CD4-positive, alpha-beta T cell treated with Interleukin-15 for 1 hour (primary cell): ENCODE results near the gene TIMM44.
"Not testable (repeated sequence)": the region's sequence is repeated elsewhere in the genome, so short reads cannot be mapped to it uniquely, and the experiment has no call there.

Experiments used
- DNase-seq: peaks from one replicate; pipeline ENCODE4 v3.0.0-alpha.2; 2020

TIMM44 gene

DNA sequence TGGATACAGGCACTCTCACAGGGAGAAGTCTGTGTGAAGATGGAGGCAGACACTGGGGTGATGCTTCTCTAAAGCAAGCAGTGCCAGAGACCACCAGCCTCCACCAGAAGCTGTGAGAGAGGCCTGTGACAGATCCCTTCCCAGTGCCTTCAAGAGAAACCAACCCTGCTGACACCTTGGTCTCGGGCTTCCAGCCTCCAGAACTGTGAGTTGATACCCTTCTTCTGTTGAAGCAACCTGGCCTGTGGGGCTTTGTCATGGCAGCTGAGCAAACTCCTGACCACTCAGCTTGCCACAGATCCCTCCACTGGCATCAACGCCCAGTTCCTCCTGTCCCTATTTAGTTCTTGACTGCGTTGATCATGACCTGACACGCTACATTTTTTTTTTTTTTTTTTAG lies 33.0 kb upstream of the TIMM44 start:
- DNase-seq: no peak

DNA sequence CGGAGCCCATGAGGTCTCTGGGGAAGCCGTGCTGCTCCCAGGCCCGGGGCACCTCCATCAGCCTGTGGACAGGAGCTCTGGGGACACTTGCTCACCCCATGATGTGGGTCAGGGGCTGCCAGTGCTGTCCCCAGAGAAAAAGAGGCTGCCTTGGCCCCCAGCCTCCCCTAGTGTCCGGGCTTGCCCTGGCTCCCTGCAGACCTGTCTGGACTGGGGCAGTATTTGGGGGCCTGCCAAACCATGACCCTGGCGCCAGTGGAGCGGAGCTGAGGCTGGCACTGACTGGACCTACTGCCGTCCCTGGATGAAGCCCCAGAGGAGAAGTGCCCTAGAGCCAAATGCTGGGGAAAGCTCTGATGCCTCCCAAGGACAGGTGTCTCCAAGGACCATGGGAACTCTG lies 31.6 kb upstream of the TIMM44 start:
- DNase-seq: no peak

DNA sequence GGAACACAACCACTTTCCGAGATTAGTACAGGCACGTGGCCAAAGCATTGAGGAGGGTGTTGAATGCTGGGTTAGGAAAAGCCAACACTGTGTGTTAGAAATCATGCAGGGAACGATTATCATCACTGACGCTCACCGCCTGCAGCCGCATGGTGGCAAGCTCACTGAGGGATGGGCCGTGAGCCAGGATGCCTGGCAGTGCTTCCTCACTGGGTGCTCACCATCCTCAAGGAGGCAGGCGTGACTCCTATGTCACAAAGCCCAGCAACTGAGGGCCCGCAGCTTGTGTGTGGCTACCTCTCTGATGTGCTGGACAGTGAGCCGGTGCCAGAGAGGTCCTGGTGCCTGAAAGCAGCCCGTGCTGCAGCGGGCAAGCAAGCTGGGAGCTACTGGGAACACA lies 30.4 kb upstream of the TIMM44 start:
- no peak for DNase-seq

DNA sequence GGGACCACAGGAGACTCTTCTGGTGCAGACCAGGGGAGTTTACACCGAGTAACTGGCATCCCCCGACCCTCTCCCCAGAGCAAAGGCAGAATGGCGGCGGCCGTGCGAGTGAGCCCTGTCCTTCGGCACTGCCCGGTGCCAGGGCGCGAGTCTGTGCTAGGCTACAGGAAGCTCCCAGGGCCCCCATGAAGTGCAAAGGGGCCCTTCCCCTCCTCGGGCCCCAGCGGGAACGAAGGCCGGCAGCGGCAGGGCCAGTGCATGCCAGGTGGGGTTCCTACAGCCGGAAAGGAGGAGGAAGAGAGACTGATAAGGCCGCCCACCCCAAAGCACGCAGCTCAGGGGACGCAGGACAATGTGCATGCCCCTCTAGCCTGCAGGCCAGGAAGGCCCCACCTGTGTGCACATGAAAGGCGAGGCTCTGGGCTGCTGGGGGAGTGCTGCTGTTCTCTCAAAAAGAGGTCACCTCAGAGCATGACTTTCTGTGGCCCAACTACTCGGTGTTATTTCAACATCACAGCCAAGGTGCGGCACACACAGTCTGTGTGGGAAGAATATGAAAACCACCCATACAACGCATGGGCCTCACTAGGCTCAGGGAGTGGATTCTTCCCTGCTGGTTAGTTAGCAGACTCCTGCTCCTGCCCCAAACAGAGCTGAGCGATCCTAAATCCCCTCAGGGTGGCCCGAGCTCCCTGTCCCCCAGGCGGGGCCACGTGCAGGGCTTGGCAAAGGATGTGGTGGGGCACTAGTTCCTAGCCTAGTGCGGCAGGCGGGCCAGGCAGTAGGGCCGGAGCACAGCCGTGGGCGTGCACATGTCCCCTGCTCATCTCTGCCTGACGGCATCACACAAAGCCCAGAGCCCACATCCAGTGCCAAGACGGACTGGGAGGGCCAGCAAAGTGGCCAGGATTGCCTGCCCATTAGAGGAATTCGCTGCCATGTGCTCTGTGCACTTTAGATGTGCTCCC lies 28.4 kb upstream of the TIMM44 start:
- DNase-seq: no peak

DNA sequence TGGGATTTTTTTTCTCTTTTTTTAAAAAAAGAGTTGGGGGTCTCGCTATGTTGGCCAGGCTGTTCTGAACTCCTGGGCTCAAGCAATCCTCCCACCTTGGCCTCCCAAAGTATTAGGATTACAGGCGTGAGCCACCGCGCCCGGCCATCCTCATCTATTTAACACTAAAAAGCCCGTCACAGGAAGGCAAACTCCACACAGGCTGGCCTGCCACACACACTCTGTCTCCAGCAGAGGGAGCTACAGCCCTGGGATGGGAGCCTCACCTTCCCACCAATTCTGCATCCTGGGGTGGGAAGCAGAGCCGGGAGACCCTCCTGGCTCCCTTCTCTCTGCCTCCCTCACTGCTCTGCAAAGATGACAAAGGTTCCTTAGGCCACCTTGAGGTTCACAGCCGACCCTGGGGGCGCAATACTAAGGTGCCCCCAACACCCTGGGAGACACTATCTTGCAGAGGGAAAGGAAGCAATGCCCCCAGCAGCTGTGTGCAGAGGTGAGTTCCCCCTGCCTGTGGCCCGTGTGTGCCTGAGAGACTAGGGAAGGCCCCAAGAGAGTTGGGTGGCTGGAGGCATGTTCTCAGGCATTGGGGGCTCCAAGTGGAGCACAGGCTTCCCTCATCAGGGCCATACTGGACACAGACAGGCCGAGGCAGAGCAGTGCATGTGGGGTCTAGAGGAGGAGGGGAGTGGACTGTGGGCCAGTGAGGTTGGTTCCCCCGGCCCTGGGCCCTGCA lies 27.4 kb upstream of the TIMM44 start:
- DNase-seq: no peak

DNA sequence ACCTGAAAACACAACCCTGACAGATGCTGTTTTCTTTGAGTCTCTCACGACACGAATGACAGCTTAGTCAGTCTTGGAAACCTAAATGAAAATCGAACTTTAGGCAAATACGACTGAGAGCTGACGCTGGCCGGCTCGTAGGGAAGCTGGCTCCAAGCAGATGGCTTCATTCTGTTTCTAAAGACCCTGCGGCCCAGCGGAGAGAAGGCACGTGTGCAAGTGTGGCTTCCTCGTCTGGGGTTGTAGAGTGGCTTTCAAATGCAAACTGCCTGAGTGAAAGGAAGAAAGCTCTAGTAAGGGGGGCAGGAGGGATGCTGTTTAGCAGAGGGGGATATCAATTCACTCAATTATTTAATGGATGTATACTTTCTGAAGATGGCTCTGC lies 26.1 kb upstream of the TIMM44 start:
- DNase-seq: no peak

DNA sequence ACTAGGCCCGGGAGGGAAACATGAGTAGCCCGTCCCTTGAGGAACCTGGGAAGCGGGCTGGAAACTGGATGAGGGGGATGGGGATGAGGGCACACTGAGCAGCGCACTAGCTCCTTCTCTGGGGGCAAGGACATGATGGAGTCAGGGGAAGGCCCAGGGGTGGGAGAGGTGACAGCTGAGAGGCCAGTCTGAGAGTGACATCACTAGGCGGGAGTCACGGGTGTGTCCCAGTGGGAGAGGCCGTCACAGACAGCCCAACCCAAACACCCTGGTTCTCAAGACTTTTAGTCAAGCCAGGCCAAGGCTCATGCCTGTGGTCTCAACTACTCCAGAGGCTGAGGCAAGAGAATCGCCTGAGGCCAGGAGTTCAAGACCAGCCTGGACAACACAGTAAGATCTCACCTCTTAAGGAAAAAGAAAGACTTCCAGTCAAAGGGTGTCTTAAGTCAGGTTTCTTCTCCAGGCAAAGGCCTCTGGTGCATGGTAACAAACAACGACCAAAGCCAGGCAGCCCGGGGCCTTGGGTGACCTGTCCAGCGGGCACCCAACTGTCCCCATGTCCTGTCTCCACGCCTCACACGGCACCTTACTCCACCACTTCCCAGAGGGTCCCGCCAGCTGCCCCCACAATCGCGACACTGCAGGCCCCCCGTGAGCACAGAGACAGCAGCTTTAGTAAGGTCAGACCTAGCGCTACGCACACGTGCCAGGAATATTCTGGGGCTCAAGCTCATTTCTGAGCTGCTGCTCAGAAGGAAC lies 25.5 kb upstream of the TIMM44 start:
- DNase-seq: no peak

DNA sequence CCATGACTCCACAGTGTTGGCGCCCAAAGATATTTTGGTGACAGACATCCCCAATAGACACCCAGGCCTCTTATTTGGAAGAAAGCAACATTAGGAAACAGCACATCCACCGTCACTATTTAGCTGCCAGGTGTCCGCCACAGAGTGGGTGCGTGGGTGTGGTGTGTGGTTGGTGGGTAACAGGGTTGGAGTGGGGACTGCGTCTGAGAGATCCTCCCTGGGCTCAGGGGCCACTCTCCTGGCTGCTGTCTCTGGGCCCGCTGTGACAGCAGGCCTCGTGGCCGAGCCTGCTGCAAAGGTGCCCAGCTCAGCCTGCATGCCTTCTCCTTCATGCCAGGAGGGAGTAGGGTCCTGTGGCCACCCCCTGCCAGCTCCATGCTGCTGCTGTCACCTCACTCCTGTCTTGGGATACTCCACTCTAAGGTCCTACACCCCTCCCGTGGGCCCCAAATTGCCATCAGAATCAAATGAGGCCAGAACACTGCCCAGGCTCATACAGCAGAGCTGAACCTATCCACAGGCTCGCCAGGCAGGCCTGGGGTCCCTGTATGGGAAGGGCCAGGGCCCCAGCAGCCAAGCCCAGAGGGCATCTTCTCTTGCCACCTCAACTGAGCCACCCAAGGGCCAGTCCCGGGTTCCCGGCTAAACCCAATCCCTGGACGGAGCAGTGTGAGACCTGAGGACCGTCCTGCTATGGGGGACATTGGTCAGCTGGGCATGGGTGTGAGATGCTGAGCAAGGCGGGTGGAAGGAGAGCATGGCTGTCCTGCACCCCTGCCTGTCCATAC lies 24.7 kb upstream of the TIMM44 start:
- no peak for DNase-seq

DNA sequence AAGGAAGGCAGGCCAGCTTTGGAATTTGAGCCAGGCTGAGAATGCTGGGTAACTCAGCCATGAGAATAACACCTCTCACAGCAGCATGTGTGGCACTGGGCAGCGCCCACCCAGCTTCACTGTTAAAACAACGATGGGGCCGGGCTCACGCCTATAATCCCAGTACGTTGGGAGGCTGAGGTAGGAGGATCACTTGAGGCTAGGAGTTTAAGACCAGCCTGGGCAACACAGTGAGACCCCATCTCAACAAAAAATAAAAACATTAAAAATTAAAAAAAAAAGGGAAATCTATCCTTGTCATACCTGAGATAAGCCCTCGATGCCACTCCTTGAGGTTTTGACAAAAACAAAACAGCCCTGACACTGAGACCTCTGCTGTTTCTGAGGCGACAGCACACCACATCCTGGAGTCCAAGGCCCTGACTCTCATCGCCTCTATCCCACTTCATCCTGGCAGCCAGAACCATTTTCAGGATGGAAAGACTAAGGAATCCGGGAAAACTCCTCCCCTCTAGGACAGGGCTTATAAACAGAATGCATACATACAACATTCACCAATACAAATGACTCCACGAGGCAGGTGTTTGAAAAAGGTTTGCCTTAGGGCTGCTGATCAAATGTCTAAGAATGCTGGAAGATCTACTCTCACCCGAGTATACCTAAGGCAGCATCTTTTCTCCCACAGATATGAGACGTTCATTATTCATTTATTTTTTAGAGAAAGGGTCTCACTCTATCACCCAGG lies 22.6 kb upstream of the TIMM44 start:
- no peak for DNase-seq

DNA sequence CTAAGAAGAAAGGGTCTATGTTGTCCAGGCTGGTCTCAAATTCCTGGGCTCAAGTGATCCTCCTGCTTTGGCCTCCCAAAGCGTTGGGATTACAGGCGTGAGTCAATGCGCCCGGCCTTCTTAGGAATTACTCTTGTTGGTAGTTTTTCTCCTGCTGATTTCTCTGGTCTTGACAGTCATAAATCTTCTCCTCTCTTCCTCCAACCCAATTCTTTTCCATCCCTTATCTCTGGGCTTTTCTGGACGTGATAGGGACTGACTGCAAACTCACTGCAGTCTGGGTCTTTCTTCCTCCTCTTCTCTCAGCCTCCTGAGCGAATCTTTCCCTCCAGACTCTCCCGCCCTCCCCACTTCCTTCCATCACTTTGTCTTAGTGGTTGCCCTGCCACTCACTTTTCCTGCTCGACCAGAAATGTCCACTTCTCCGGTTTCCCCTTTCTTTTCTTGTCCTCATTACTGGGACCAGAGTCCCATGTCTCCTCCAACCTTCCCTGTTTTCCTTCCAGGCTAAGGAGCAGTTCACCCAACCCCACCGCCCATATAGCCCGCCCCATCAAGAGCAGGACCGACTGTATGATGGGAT lies 21.9 kb upstream of the TIMM44 start:
- DNase-seq: no peak

DNA sequence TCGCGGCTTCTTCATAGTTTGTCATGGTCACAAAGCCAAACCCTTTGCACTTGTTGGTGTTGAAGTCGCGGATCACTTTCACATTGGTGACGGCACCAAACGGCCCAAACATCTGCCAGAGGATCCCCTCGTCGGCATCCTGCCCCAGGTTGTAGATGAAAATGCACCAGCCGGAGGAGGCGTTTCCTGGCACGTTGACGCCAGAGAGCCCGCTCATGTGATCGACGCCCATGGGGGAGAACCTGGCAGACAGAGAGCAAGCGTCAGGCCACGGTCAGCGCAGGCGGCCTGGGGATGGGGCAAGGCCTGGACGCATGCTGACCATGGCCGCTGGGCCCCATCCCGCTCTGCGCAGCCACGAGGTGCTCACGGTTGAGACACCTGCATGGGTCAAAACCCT lies 20.1 kb upstream of the TIMM44 start:
- DNase-seq: no peak

DNA sequence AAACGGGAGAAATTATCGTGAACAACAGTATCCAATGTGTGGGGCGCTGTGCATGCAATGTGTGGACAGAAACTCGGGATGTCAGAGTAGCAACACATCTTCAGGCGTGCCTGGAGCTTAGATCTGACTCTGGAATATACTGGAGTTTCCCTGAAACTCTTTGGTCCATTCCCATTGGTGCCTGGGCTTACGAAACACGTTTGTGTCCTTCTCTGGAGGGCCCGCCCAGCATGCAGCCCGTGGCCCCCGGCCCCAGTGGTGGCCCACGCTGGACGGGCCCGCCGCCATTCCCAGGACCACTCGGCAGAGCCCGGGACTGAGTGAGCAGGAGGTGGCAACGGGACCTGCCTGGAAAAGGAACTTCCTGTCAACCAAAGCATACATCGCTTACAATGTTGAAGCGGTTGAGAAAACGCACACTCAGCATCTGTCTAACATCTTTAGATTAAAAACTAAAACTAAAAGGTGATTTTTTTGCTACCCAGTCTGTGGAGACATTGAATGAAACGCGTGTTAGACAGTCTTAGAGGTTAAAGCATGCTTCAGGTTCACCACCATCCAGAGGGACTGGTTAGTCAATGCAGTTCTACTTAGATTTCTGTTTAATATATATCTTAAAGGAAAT lies 19.3 kb upstream of the TIMM44 start:
- no peak for DNase-seq

DNA sequence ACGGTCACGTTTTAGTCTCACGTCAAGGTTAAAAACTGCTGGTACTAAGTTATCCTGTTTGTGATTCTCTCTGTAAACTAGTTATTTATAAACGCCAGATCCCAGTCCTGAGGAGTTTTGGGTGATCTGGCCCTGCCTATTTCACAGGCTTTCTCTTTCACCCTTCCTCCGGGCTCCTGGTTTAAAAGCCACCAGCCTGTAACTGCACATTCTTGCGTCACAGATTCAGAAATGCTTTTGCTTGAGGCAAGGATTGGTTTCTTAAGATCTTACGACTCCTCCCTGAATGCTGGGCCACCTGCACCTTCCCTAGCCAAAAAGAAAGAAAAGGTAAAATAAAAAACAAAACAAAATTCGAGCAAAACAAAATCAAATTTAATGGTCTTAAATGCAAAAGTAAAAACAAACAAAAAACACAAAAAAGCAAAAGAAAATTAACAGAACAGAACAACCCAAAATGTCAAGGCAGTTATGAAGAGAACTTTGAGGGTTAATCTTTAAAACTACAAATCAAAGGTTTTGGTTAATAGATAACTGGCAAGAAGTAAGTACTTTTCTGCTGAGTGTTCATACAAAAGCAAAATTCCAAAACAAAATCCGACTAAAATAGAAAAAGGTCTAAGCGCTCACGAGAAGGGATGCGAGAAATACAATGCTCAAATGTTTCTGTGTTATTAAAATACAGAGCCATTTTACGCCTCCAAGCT lies 18.6 kb upstream of the TIMM44 start:
- no peak for DNase-seq

DNA sequence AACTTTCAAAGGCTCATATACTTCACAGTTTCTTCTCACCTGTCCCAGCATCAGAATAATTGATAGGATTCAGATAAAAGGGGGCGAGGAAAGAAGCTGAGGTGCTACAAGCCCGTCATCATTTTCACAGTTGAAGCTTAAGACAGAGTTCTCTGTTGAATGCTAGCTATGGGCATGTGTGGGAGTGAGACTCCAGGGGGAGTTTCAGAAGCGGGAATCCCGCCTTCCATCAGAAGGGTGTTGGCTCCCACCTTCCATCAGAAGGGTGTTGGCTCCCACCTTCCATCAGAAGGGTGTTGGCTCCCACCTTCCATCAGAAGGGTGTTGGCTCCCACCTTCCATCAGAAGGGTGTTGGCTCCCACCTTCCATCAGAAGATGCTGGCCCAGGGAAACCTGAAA lies 17.6 kb upstream of the TIMM44 start:
- not testable (repeated sequence) for DNase-seq

DNA sequence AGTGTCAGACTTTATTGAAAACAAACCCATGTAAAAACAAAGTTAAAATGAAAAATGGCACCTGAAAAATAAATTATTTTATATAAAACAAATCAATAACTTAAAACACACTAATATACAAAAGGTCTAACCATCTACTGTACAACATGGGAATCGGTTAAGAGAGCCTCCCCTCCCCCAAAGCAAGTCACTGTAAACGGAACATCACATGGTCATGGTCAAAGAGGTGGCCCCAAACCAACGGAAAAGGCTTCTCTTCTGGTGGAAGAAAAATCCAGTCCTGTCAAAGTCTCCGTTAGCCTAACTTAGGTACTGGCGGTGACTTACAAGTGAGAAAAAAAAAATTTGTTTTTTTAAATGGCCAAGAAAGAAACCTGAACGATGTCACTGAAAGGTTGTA lies 15.7 kb upstream of the TIMM44 start:
- DNase-seq: no peak

DNA sequence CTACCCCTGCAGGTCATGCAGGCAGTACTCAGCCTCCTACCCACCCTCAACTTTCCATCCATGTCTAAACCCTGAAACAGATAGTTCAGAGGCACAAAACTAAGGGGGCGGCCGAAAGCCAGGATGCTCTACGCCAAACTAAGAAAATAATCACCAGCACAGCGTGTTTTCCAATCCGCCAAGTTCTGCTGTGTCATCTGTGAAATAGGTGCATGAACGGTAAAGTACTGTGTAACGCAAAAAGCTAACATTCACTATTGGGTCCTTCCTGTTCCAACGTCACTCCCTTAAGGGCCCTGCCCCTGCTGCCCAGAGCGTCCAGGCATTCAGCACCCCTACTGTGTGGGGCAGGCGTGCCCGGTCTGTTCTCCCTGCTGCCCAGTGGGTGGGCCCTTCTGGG lies 12.2 kb upstream of the TIMM44 start:
- no peak for DNase-seq

DNA sequence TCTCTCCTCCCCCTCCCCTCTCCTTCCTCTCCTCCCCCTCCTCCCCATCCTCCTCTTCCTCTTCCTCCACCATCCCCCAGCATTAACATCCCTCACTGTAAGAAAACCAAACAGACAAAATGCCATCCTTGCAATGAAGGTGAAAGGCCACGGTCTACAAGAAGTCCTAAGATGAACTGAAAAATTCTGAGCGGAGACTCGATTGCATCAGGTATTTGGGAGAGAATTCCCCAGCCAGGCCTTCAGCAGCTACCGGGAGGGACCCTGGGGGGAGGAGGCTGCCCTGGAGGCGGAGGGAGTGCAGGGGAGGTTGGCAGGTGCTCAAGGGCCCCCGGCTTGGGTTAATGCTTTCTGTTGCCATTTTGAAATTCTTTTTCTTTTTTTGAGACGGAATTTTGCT lies 10.1 kb upstream of the TIMM44 start:
- no peak for DNase-seq

DNA sequence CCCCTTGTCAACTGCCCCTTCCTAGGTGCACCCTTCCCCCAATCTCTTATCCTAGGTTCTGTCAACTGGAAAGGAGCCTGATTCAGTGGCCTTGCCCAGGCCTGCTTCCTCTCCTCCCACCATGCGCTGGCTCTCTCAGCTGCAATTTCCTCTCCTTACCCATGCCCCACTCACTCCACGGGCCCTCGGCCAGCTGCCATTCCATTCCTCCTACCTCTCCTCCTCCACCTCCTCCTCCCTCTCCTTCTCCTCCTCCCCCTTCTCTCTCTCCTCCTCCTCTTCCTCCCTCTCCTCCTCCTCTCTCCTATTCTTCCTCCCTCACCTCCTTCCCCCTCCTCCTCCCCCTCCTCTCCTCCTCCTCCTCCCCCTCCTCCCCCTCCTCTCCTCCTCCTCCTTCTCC lies 9.6 kb upstream of the TIMM44 start:
- DNase-seq: no peak

DNA sequence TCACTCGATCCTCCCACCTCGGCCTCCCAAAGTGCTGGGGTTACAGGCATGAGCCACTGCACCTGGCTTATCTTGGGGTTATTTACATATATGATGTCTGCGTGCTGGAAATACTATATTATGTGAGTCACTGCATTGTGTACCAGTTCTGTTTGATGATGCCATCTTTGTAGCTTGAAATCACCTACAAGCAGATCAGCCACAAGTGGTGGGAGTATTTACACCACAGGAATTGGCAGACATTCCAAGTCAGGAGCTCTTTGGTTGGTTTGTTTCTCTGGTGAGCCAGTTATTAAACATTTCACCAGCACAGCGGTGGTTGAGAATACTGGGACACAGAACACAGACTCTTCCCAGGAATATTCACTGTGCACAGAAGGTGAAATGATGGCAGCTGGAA lies 4.5 kb upstream of the TIMM44 start:
- DNase-seq: no peak

DNA sequence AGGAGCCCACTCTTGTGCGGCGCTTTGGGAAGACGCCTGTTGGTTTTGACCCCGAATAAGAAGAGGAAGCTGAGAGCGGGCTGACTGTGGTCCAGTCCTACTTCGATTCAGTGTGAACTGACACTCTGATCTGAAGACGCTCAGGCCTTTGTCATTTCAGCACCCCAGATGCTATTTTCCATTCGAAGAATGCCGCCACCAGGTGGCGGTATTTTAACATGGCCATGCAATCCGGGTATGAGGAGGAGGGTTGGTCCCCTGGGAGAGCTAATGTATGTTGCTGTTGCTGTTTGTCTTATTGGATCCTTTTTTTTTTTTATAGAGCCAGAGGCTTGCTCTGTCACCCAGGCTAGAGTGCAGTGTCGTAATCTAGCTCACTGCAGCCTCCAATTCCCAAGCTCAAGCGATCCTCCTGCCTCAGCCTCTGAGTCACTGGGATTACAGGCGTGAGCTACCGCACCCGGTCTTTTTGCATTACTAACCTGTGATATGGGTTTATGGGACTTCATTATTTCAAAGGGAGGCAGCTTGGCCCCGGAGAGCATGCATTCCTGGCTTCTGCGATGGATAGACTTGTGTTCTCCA lies 803 bp upstream of the TIMM44 start:
- DNase-seq: peak; percentile 85
